ENCODE results near the gene ABR.
"Not testable (repeated sequence)": the region's sequence is repeated elsewhere in the genome, so short reads cannot be mapped to it uniquely, and the experiment has no call there.

ABR gene

GRCh38 chr17:1077581-1077985, 102.2 kb downstream of the ABR start:
- no peak for TF ChIP-seq TAF1 (IDR thresholded peaks at IDR 0.05; ENCODE audit: low read depth, low read length)
- TF ChIP-seq SPI1 (IDR thresholded peaks at IDR 0.05; ENCODE audit: low read depth, low read length), result no peak
- no peak for TF ChIP-seq POLR2AphosphoS5 (IDR thresholded peaks at IDR 0.05; ENCODE audit: low read depth, low read length)
- no peak for TF ChIP-seq PAX5 (IDR thresholded peaks at IDR 0.05; ENCODE audit: insufficient read depth, low read length, severe bottlenecking)
- TF ChIP-seq POU2F2 (IDR thresholded peaks at IDR 0.05; ENCODE audit: low read depth, low read length), result no peak
- no peak for TF ChIP-seq POLR2A (IDR thresholded peaks at IDR 0.05; ENCODE audit: low read depth, low read length)
- DNase-seq (ENCODE audit: insufficient read length, low spot score) (no peak), FAIRE-seq (no peak)

DNA sequence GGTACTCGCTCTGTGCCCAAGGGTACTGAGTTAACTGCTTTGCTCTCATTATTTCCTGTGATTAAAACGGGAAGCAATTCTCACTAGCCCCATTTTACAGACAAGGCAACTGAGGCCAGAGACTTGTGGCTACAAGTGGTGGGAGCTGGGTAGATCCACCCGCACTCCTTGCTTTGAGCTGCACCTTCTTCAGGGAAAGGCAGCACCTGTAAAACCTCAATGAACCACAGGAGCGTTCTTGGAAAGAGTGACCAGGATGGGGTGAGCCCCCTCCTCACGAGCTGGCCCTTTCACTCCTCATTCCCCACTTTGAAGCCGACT, 102.8 kb downstream of the ABR start:
- no peak for TF ChIP-seq PAX5 (IDR thresholded peaks at IDR 0.05; ENCODE audit: insufficient read depth, low read length, severe bottlenecking)
- TF ChIP-seq SPI1 (IDR thresholded peaks at IDR 0.05; ENCODE audit: low read depth, low read length), result no peak
- no peak for TF ChIP-seq TAF1 (IDR thresholded peaks at IDR 0.05; ENCODE audit: low read depth, low read length)
- TF ChIP-seq POLR2AphosphoS5 (IDR thresholded peaks at IDR 0.05; ENCODE audit: low read depth, low read length), result no peak
- no peak for FAIRE-seq
- DNase-seq (ENCODE audit: insufficient read length, low spot score), result no peak

DNA sequence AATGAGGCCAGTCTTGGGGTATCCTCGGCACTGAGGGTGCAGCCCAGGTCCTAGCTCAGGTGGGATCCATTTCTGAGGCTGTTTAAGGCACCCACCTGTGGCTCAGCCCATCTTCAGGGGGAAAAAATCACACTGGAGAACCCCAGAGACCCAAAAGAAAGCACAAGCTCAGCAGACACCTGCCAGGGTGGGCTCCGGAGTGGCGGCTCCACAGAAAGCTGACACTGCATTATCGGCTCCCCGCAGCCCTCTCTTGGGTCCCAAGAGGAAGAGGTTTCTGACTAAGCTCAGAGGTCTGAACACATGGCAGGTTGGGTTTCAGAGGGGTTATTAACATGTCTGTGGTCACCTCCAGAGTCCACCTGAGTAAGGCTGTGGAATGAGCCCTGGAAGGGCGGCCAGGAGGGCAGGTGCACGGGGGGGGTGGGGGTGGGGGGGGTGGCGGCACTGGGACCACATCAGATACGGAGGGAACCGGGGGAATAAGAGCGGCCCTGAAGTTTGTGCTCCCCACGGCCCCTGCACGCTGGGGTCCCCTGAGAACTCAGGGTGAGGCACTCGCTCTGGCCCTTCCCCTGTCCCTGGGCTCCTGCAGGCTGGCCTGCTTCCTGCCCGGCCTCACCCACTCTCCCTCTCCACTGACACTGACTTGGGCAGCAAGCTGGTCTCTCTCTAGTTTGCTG, 103.3 kb downstream of the ABR start:
- no peak for FAIRE-seq
- TF ChIP-seq POLR2A (IDR thresholded peaks at IDR 0.05; ENCODE audit: low read depth, low read length) (no peak), POLR2AphosphoS5 (IDR thresholded peaks at IDR 0.05; ENCODE audit: low read depth, low read length) (no peak), TAF1 (IDR thresholded peaks at IDR 0.05; ENCODE audit: low read depth, low read length) (no peak), POU2F2 (IDR thresholded peaks at IDR 0.05; ENCODE audit: low read depth, low read length) (no peak), PAX5 (IDR thresholded peaks at IDR 0.05; ENCODE audit: insufficient read depth, low read length, severe bottlenecking) (no peak), SPI1 (IDR thresholded peaks at IDR 0.05; ENCODE audit: low read depth, low read length) (no peak)
- DNase-seq (ENCODE audit: insufficient read length, low spot score), result no peak

DNA sequence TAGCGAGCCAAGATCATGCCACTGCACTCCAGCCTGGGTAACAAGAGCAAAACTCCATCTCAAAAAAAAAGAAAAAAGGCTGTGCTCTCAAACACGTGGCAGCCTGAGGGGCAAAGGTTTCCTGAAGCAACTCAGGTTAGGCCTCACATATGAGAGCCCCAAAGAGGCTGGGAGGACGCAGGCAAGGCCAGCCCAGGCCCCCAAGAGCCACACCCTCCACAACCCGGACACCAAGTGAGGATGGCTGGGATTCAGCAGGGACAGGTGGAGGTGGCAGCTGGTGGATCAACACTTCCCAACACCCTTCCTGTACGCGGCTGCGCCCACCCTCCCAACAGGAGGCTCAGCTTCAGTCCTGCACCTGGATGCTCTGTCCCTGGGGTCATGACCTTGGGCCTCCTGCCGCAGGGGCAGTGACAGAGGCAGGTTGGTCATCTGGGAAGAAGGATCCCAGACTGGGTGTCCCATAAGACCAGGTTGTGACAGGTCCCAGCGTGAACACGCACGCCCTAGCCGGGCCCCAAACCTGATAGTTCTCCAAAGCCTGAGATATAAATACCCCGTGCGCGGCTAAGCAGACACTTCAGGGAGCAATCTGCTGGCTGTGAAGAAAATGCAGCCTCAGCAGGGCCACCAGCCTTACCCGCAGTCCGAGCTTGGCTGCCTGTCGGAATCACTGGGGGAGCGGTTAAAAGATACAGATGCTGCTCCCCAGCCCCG, 104.7 kb downstream of the ABR start:
- TF ChIP-seq POLR2A (IDR thresholded peaks at IDR 0.05; ENCODE audit: low read depth, low read length) (no peak), SPI1 (IDR thresholded peaks at IDR 0.05; ENCODE audit: low read depth, low read length) (no peak)
- DNase-seq (ENCODE audit: insufficient read length, low spot score) (no peak), FAIRE-seq (no peak)

GRCh38 chr17:1073963-1074625, 105.7 kb downstream of the ABR start:
- FAIRE-seq, result not testable (repeated sequence)

GRCh38 chr17:1073241-1073962, 106.4 kb downstream of the ABR start:
- TF ChIP-seq TAF1 (IDR thresholded peaks at IDR 0.05; ENCODE audit: low read depth, low read length) (no peak), SPI1 (IDR thresholded peaks at IDR 0.05; ENCODE audit: low read depth, low read length) (no peak), PAX5 (IDR thresholded peaks at IDR 0.05; ENCODE audit: insufficient read depth, low read length, severe bottlenecking) (no peak), POLR2AphosphoS5 (IDR thresholded peaks at IDR 0.05; ENCODE audit: low read depth, low read length) (no peak), POU2F2 (IDR thresholded peaks at IDR 0.05; ENCODE audit: low read depth, low read length) (no peak), POLR2A (IDR thresholded peaks at IDR 0.05; ENCODE audit: low read depth, low read length) (no peak)
- no peak for DNase-seq (ENCODE audit: insufficient read length, low spot score)
- FAIRE-seq, result no peak

More at GRCh38 chr17:1073963-1074625, 105.7 kb downstream of the ABR start:
- not testable (repeated sequence) for DNase-seq (ENCODE audit: insufficient read length, low spot score)

DNA sequence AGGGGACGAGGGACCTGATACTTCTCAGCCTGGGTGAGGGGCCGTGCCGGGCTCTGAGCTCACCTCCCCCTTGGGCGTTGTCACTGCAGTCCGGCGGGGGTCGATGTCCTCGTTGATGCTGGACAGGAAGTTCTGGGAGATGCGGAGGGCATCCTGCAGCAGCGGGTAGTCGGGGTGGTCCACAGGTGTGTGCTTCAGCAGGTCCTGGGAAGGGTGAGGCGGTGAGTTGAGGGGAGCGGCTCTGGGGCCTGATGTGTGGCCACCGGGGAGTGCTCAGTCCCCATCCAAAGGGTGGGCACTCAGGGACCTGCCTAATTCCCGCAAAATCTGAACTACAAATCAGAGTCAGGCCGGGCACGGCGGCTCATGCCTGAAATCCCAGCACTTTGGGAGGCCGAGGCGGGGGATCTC, 107.2 kb downstream of the ABR start:
- DNase-seq (ENCODE audit: insufficient read length, low spot score), result no peak
- TF ChIP-seq SPI1 (IDR thresholded peaks at IDR 0.05; ENCODE audit: low read depth, low read length) (no peak), POLR2A (IDR thresholded peaks at IDR 0.05; ENCODE audit: low read depth, low read length) (no peak), POU2F2 (IDR thresholded peaks at IDR 0.05; ENCODE audit: low read depth, low read length) (no peak), TAF1 (IDR thresholded peaks at IDR 0.05; ENCODE audit: low read depth, low read length) (no peak), POLR2AphosphoS5 (IDR thresholded peaks at IDR 0.05; ENCODE audit: low read depth, low read length) (no peak), PAX5 (IDR thresholded peaks at IDR 0.05; ENCODE audit: insufficient read depth, low read length, severe bottlenecking) (no peak)
- no peak for FAIRE-seq

DNA sequence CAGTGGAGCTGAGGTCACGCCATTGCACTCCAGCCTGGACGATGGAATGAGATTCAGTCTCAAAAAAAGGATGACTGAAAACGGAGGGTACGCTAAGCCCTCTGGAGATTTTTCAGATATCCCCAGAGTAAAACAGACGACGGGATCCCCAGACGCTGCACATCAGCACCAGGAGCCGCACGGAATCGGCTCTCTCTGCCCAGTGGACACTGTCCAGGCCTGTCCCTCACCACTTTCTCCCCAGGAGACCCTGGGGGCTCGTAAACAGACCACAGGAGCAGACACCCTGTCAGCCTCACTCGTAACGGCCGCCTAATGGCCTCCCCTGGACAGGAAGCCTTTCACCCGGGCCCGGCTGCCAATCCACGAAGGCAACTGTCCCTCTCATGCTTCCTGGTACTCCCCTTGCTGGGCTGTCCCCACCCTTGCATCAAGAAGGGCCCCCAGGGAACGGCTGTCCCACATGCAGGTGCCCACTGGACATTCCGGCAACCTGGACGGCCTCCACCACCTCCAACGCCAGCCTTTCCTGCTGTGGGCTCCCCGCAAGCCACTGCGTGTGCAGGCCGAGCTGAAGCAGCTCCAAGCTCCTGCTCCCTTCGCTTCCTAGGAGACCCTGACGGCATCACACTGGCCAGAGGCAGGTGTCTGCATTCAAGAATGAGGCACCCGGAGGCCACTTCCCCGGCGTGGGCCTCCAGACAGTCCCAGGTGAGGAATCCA, 108.5 kb downstream of the ABR start:
- FAIRE-seq (no peak), DNase-seq (ENCODE audit: insufficient read length, low spot score) (no peak)
- TF ChIP-seq PAX5 (IDR thresholded peaks at IDR 0.05; ENCODE audit: insufficient read depth, low read length, severe bottlenecking) (no peak), SPI1 (IDR thresholded peaks at IDR 0.05; ENCODE audit: low read depth, low read length) (no peak), POU2F2 (IDR thresholded peaks at IDR 0.05; ENCODE audit: low read depth, low read length) (no peak), POLR2AphosphoS5 (IDR thresholded peaks at IDR 0.05; ENCODE audit: low read depth, low read length) (no peak)

GRCh38 chr17:1070411-1070810, 109.4 kb downstream of the ABR start:
- FAIRE-seq (no peak), DNase-seq (ENCODE audit: insufficient read length, low spot score) (no peak)
- TF ChIP-seq TAF1 (IDR thresholded peaks at IDR 0.05; ENCODE audit: low read depth, low read length) (no peak), SPI1 (IDR thresholded peaks at IDR 0.05; ENCODE audit: low read depth, low read length) (no peak), POU2F2 (IDR thresholded peaks at IDR 0.05; ENCODE audit: low read depth, low read length) (no peak), PAX5 (IDR thresholded peaks at IDR 0.05; ENCODE audit: insufficient read depth, low read length, severe bottlenecking) (no peak), POLR2A (IDR thresholded peaks at IDR 0.05; ENCODE audit: low read depth, low read length) (no peak), POLR2AphosphoS5 (IDR thresholded peaks at IDR 0.05; ENCODE audit: low read depth, low read length) (no peak)

All from GM12891 (cell line).